Occipital lobe (tissue), 2 donors: Measurements from ENCODE around the gene PATL2. TPM values are rescaled to one million over a fixed set of nuclear protein-coding genes. Genes with fewer than 3 reads are reported as not detected.
"Not testable (repeated sequence)": the region's sequence is repeated elsewhere in the genome, so short reads cannot be mapped to it uniquely, and the experiment has no call there.

Experiments
- DNase-seq: peaks from one replicate; lab custom pipeline; 2025; lab: John Stamatoyannopoulos, UW
- total RNA-seq: library from RNA; depleted of rRNA; stranded (reverse); fragments of >200 nt; gene quantifications from one replicate; pipeline ENCODE4 v1.2.3, GENCODE V29; 2014

The PATL2 gene
- total RNA-seq, 1 donor from 2014 or later = 0.78 TPM

- DNase-seq = no peak
Measured at GRCh38 chr15:44719293-44719999, 8.3 kb upstream of the PATL2 start.

- DNase-seq = no peak
Measured at GRCh38 chr15:44718927-44719292, 7.8 kb upstream of the PATL2 start.

- no peak for DNase-seq
Measured at GRCh38 chr15:44718180-44718926, 7.2 kb upstream of the PATL2 start.

- DNase-seq = no peak
Measured at GRCh38 chr15:44716983-44717602, 6.0 kb upstream of the PATL2 start.

- DNase-seq = no peak
Measured at GRCh38 chr15:44715797-44716334, 4.7 kb upstream of the PATL2 start.

GRCh38 chr15:44715142-44715796, 4.1 kb upstream of the PATL2 start:
- DNase-seq = no peak

- DNase-seq = no peak
Measured at GRCh38 chr15:44713006-44713966, 2.2 kb upstream of the PATL2 start.

- no peak for DNase-seq
Measured at GRCh38 chr15:44712346-44713005, 1.4 kb upstream of the PATL2 start.

GRCh38 chr15:44711743-44712345, 721 bp upstream of the PATL2 start:
- no peak for DNase-seq

- no peak for DNase-seq
Measured at GRCh38 chr15:44710236-44711095, 657 bp downstream of the PATL2 start.

- no peak for DNase-seq
Measured at GRCh38 chr15:44706946-44707636, 4.0 kb downstream of the PATL2 start.

GRCh38 chr15:44706401-44706800, 4.7 kb downstream of the PATL2 start:
- no peak for DNase-seq

GRCh38 chr15:44705986-44706385, 5.1 kb downstream of the PATL2 start:
- DNase-seq = no peak

- not testable (repeated sequence) for DNase-seq
Measured at GRCh38 chr15:44700676-44701075, 10.4 kb downstream of the PATL2 start.

- no peak for DNase-seq
Measured at GRCh38 chr15:44698641-44699040, 12.5 kb downstream of the PATL2 start.

GRCh38 chr15:44697014-44697413, 14.1 kb downstream of the PATL2 start:
- DNase-seq = no peak

GRCh38 chr15:44695294-44695693, 15.8 kb downstream of the PATL2 start:
- no peak for DNase-seq

- no peak for DNase-seq
Measured at GRCh38 chr15:44694416-44694815, 16.7 kb downstream of the PATL2 start.
